AG04450 (cell line): ENCODE measurements around the gene SUN3. TPM values are rescaled to one million over a fixed set of nuclear protein-coding genes. Genes with fewer than 3 reads are reported as not detected.

ENCODE experiments used
- CTCF ChIA-PET: fragments of 300-600, 350-600 bp; formaldehyde crosslinking; extraction: SDS; loops from one replicate; lab custom pipeline; 2022; ENCODE audit warnings: antibody characterized with exemption, inconsistent platforms; lab: Charles Lee
- POLR2A ChIA-PET: fragments of 350-600 bp; formaldehyde crosslinking; extraction: SDS; loops from one replicate; lab custom pipeline; 2021; ENCODE audit warnings: antibody characterized with exemption, inconsistent platforms; lab: Yijun Ruan, JAX
- DNase-seq: peaks from one replicate; pipeline ENCODE4 v3.0.0-alpha.2; 2011; ENCODE audit warnings: low read depth, low spot score
- H3K27ac ChIP-seq: one replicate; pipeline ENCODE4 v1.5.1; 2012; ENCODE audit warnings: low read depth, low read length, control low read depth
- H3K27me3 ChIP-seq: one replicate; pipeline ENCODE4 v1.6.0; 2012; ENCODE audit warnings: low read length; ENCODE audit not compliant: control insufficient read depth, insufficient read depth
- H3K4me3 ChIP-seq: 2 replicates; pipeline ENCODE4 v1.5.1; 2011; ENCODE audit warnings: mild to moderate bottlenecking, low read depth, low read length, control low read depth
- H3K9me3 ChIP-seq: 2 replicates; pipeline ENCODE4 v1.5.1; 2012; ENCODE audit warnings: low read length; ENCODE audit not compliant: control insufficient read depth, insufficient read depth
- CTCF ChIP-seq: IDR thresholded peaks from 2 replicates; pipeline ENCODE4 v1.5.1; 2011; ENCODE audit warnings: low read depth, low read length, control low read depth, inconsistent platforms
- polyA plus RNA-seq: library from polyadenylated mRNA; depleted of rRNA; stranded (reverse); fragments of >200 nt; gene quantifications from 2 replicates; pipeline ENCODE4 v1.2.3, GENCODE V29; 2011

SUN3 gene
- polyA plus RNA-seq, 1 experiment = not detected

- DNase-seq = no peak
- no peaks in the 10 kb centered on the region for H3K27me3 ChIP-seq
- H3K9me3 ChIP-seq = no peaks in the 10 kb centered on the region
- no peak overlapping the region for H3K27ac ChIP-seq
- H3K4me3 ChIP-seq = no peak overlapping the region
- CTCF ChIA-PET = interaction anchor here (0.5 to 6.3 kb wide), 12 partner anchors 11 to 700 kb away, joined by 3 to 76 read pairs (median 6); partner anchors contain the start of gene PKD1L1
- POLR2A ChIA-PET = interaction anchor here (1.2 to 1.4 kb wide), 2 partner anchors 22 to 26 kb away, joined by 4 read pairs; no protein-coding TSS in a partner anchor
- no peak for TF ChIP-seq CTCF
These were observed 61.8 kb downstream of the SUN3 start for GRCh38 chr7:47967123-47967522.

- ChIA-PET POLR2A (interaction anchor here (0.6 kb wide), 1 partner anchor 13 kb away, joined by 3 read pairs; no protein-coding TSS in a partner anchor), CTCF (interaction anchor here (0.8 to 5.8 kb wide), 2 partner anchors 19 to 20 kb away, joined by 3 to 76 read pairs; partner anchors contain the start of gene PKD1L1)
- Histone ChIP-seq H3K4me3 (no peak overlapping the region), H3K9me3 (no peaks in the 10 kb centered on the region), H3K27me3 (no peaks in the 10 kb centered on the region), H3K27ac (no peak overlapping the region)
- no peak for DNase-seq
- TF ChIP-seq CTCF = no peak
These were observed 63.5 kb downstream of the SUN3 start for GRCh38 chr7:47965456-47965855.

GRCh38 chr7:47962262-47962661 is 66.6 kb downstream of the SUN3 start:
- Histone ChIP-seq H3K4me3 (no peak overlapping the region), H3K27ac (no peak overlapping the region), H3K27me3 (no peaks in the 10 kb centered on the region), H3K9me3 (no peaks in the 10 kb centered on the region)
- ChIA-PET POLR2A (interaction anchor here (0.6 to 0.7 kb wide), 2 partner anchors 18 to 225 kb away, joined by 3 to 6 read pairs; no protein-coding TSS in a partner anchor), CTCF (interaction anchor here (0.7 to 2.9 kb wide), 4 partner anchors 10 to 279 kb away, joined by 3 to 25 read pairs (median 6); no protein-coding TSS in a partner anchor)
- no peak for DNase-seq
- no peak for TF ChIP-seq CTCF

- no peak overlapping the region for H3K27ac ChIP-seq
- DNase-seq = no peak
- H3K27me3 ChIP-seq = no peaks in the 10 kb centered on the region
- no peaks in the 10 kb centered on the region for H3K9me3 ChIP-seq
- CTCF ChIA-PET = interaction anchor here (1.1 to 1.9 kb wide), 3 partner anchors 12 to 197 kb away, joined by 3 to 10 read pairs (median 5); no protein-coding TSS in a partner anchor
- no peak for TF ChIP-seq CTCF
- H3K4me3 ChIP-seq = no peak overlapping the region
- POLR2A ChIA-PET = no interaction called here
These were observed 71.8 kb downstream of the SUN3 start for GRCh38 chr7:47957156-47957555.

- ChIA-PET CTCF (interaction anchor here (1.2 kb wide), 2 partner anchors 11 to 13 kb away, joined by 6 to 7 read pairs; no protein-coding TSS in a partner anchor), POLR2A (no interaction called here)
- no peaks in the 10 kb centered on the region for H3K27me3 ChIP-seq
- no peak overlapping the region for H3K4me3 ChIP-seq
- H3K9me3 ChIP-seq = no peaks in the 10 kb centered on the region
- no peak for TF ChIP-seq CTCF
- DNase-seq = no peak
- H3K27ac ChIP-seq = no peak overlapping the region
These were observed 72.7 kb downstream of the SUN3 start for GRCh38 chr7:47956220-47956619.
